Measurements from ENCODE around the gene METRN. TPM values are rescaled to one million over a fixed set of nuclear protein-coding genes. Genes with fewer than 3 reads are reported as not detected.

The METRN gene
- total and polyA plus RNA-seq, 2 of the 4 experiments (the other 2 are of a cell fraction) = 6.1 to 48.2 TPM

GRCh38 chr16:756428-756827, 41.5 kb downstream of the METRN start:
- no peak for DNase-seq
- no peak overlapping the region for H4K5ac ChIP-seq (ENCODE audit: low read depth, low read length)
- no peaks in the 10 kb centered on the region for H3K79me1 ChIP-seq (ENCODE audit: low read depth in 1 of 2, low read length in 2 of 2)
- no peak overlapping the region for H2AK9ac ChIP-seq (replicated peaks; ENCODE audit: low read depth, low read length, poor library complexity)
- POLR2A ChIA-PET (ENCODE audit: unreplicated experiment) = no interaction called here
- H3K9me3 ChIP-seq (ENCODE audit: control insufficient read depth, insufficient read depth, low read length) = peaks cover 3% of the 10 kb centered on the region
- no peak overlapping the region for H2BK120ac ChIP-seq (ENCODE audit: low read depth, low read length)
- H2BK20ac ChIP-seq (ENCODE audit: low read depth, low read length) = no peak overlapping the region
- H2AK5ac ChIP-seq (ENCODE audit: low read depth, low read length) = no peak overlapping the region
- no peak overlapping the region for H3K4ac ChIP-seq (ENCODE audit: low read depth, low read length)
- no peak overlapping the region for H3K14ac ChIP-seq (replicated peaks; ENCODE audit: low read depth, low read length)
- no peak for TF ChIP-seq SMC3 (IDR thresholded peaks at IDR 0.05; ENCODE audit: low read depth, low read length)
- no peak for TF ChIP-seq CHD1 (IDR thresholded peaks at IDR 0.05; ENCODE audit: low read depth, low read length)
- TF ChIP-seq ELK1 (IDR thresholded peaks at IDR 0.05; ENCODE audit: borderline replicate concordance, low read depth, low read length) = no peak
- TF ChIP-seq RAD21 (IDR thresholded peaks at IDR 0.05; ENCODE audit: low read length) = no peak
- TF ChIP-seq MAFK (IDR thresholded peaks at IDR 0.05; ENCODE audit: low read depth, low read length) = no peak
- TF ChIP-seq CTCF (conservative IDR thresholded peaks at IDR 0.05; ENCODE audit: low read depth, low read length) = no peak
- no peak for TF ChIP-seq RCOR1 (IDR thresholded peaks at IDR 0.05; ENCODE audit: insufficient replicate concordance, low read length)
- no peak for TF ChIP-seq NFE2L2 (IDR thresholded peaks at IDR 0.05; ENCODE audit: low read depth, low read length)
- TF ChIP-seq USF2 (IDR thresholded peaks at IDR 0.05; ENCODE audit: low read depth, low read length) = no peak
- no peak for TF ChIP-seq FOS (IDR thresholded peaks at IDR 0.05; ENCODE audit: low read depth, low read length)
- no peak for TF ChIP-seq MAZ (IDR thresholded peaks at IDR 0.05; ENCODE audit: borderline replicate concordance, low read depth, low read length)
- TF ChIP-seq POLR2A (IDR thresholded peaks at IDR 0.05; ENCODE audit: low read depth, low read length) = no peak
- TF ChIP-seq CEBPB (IDR thresholded peaks at IDR 0.05; ENCODE audit: low read depth, low read length) = no peak
- in situ Hi-C loops (cut with MboI; ENCODE audit: low sequenced_read_pairs) (no loop called here), intact Hi-C loops (cut with micrococcal nuclease) (no loop called here), dilution Hi-C loops (cut with HindIII; ENCODE audit: low sequenced_read_pairs, unreplicated experiment) (no loop called here)
- H3K18ac ChIP-seq (ENCODE audit: low read depth, low read length) = no peak overlapping the region
- BruUV-seq (replicated peaks) = no TSS peak
- H3K27me3 ChIP-seq (ENCODE audit: control insufficient read depth, insufficient read depth, low read length) = peaks cover 13% of the 10 kb centered on the region
- no peak overlapping the region for H3K4me3 ChIP-seq (ENCODE audit: insufficient read depth, low read depth, low read length)
- ATAC-seq (ENCODE audit: low read depth) = no peak
- CTCF ChIA-PET = no interaction called here
- no peak overlapping the region for H2BK15ac ChIP-seq (ENCODE audit: low read depth, low read length)
- 100% methylated on average over 2 of the region's 5 CpGs; no CpG with 5 or more reads in 1 of the 2 experiments for WGBS, 2 experiments (ENCODE audit: extremely low coverage in 2 of 2, insufficient read length in 1 of 2)
- H3K4me2 ChIP-seq (ENCODE audit: low read depth, low read length) = no peak overlapping the region
- H4K91ac ChIP-seq (ENCODE audit: insufficient read depth, low read depth, low read length) = no peak overlapping the region
- no peak overlapping the region for H4K8ac ChIP-seq (ENCODE audit: low read depth in 2 of 2, low read length in 2 of 2)
- no peaks in the 10 kb centered on the region for H3K4me1 ChIP-seq (ENCODE audit: control insufficient read depth, insufficient read depth, low read length)
- no peaks in the 10 kb centered on the region for H4K20me1 ChIP-seq (ENCODE audit: insufficient read depth, low read length)
- H3K23ac ChIP-seq (ENCODE audit: low read depth, low read length) = no peak overlapping the region
- H3K9me1 ChIP-seq (ENCODE audit: insufficient read depth, low read length) = no peaks in the 10 kb centered on the region
- H3K27ac ChIP-seq (ENCODE audit: insufficient read depth, low read length) = no peak overlapping the region
- H3K56ac ChIP-seq (ENCODE audit: extremely low read depth, insufficient read depth, low read length) = no peak overlapping the region
- H3K9ac ChIP-seq (ENCODE audit: low read depth, low read length) = no peak overlapping the region
- no peak overlapping the region for H2BK5ac ChIP-seq (ENCODE audit: low read depth, low read length, poor library complexity, severe bottlenecking)
- no peak overlapping the region for H2AFZ ChIP-seq (replicated peaks; ENCODE audit: low read length, poor library complexity)
- H3K36me3 ChIP-seq (ENCODE audit: control insufficient read depth, insufficient read depth, low read length) = no peaks in the 10 kb centered on the region
